GM10847 (cell line): Measurements from ENCODE around the gene FNDC10.

ENCODE experiments used
- POLR2A ChIP-seq: IDR thresholded peaks from 2 replicates; pipeline ENCODE4 v1.6.1; 2011; ENCODE audit not compliant: insufficient read length; ENCODE audit errors: extremely low read depth

The FNDC10 gene

GRCh38 chr1:1599935-1600860 is at the start of gene FNDC10:
Gene FNDC10 (minus strand): TSS chr1:1600135. CDS start chr1:1600015, 120 bp downstream.
- no peak for TF ChIP-seq POLR2A

DNA sequence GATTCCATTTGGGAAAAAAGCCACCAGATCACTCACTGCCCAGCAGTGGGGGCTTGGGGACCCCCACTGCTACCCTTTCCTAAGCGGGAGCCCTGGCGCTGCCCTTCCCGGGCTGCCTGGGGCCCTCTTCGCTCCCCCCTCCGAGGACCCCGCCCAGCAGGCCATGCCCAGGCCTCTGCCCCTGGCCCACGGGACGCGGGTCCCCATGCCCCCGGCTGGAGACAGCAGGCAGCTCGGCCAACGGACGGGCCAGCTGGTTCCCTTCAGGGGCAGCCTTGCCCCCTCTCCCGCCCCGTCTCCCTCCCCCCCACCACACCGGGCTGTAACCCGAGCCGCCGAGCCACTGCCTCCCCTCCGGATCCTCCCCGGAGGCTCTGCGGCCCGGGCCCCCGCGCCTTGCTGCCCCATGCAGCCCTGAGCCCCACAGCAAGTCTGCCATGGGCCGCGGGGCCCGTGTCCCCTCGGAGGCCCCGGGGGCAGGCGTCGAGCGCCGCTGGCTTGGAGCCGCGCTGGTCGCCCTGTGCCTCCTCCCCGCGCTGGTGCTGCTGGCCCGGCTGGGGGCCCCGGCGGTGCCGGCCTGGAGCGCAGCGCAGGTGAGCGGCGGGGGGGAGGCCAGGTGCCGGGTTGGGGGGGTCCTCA is 32.0 kb upstream of the FNDC10 start, which contains the start of gene MMP23B:
Gene MMP23B (plus strand): TSS at position 392 of the 639 bp plus-strand sequence. CDS start 46 bp downstream, at position 438.
- TF ChIP-seq POLR2A: no peak

GRCh38 chr1:1630965-1631781 is 31.2 kb upstream of the FNDC10 start:
- TF ChIP-seq POLR2A: no peak

GRCh38 chr1:1630191-1630964 is 30.4 kb upstream of the FNDC10 start:
- peak; percentile 30 for TF ChIP-seq POLR2A

DNA sequence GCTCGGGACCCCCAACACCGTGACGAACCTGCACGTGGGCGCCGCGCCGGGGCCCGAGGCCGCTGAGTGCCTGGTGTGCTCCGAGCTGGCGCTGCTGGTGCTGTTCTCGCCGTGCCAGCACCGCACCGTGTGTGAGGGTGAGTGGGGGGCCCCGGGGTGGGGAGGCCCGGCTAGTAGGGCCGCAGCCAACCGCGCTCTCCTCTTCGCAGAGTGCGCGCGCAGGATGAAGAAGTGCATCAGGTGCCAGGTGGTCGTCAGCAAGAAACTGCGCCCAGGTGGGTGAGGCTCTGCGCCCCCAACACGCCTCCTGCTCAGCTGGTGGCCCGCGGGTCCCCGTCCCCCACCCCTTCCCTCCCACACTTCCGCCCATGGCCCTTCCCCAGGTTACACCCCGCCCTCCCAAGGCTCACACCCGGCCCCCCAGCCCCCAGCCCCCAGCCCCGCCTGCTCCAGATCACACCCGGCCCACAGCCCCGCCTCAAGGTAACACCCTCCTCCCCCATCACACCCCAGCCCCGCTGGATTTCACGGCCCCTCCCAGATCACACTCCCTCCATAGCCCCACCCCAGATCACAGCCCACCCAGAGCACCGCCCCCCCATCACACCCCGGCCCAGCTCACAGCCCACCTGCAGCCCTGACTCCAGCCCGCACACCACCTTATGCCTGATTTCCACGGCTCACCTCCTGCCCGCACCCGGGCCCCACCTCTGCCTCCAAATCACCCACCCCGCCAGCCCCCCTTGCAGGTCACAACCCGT is 29.7 kb upstream of the FNDC10 start:
- no peak for TF ChIP-seq POLR2A

GRCh38 chr1:1628754-1629429 is 29.0 kb upstream of the FNDC10 start:
- no peak for TF ChIP-seq POLR2A

DNA sequence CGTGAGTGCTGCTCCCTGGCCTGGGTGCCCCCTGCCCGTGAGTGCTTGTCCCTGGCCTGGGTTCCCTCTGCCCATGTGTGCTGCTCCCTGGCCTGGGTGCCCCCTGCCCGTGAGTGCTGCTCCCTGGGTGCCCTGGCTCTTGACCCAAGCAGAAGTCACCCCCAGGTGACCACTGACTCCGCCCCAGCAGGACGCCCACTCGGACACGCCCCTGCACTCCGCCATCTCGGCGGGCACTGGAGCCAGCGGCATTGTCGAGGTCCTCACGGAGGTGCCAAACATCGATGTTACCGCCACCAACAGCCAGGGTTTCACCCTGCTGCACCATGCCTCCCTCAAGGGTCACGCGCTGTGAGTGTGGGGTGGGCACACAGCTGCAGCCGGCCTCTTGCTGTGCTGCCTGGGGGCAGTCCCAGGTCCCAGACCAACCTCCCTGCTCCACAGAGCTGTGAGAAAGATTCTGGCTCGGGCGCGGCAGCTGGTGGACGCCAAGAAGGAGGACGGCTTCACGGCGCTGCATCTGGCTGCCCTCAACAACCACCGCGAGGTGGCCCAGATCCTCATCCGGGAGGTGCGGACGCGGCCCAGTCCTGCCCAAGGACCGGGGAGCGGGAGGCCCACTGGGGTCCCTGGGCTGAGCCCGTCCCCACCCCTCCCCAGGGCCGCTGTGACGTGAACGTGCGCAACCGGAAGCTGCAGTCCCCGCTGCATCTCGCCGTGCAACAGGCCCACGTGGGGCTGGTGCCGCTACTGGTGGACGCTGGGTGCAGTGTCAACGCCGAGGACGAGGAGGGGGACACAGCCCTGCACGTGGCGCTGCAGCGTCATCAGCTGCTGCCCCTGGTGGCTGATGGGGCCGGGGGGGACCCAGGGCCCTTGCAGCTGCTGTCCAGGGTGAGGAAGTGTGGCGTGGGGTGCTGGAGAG is 28.2 kb upstream of the FNDC10 start:
- TF ChIP-seq POLR2A: no peak

DNA sequence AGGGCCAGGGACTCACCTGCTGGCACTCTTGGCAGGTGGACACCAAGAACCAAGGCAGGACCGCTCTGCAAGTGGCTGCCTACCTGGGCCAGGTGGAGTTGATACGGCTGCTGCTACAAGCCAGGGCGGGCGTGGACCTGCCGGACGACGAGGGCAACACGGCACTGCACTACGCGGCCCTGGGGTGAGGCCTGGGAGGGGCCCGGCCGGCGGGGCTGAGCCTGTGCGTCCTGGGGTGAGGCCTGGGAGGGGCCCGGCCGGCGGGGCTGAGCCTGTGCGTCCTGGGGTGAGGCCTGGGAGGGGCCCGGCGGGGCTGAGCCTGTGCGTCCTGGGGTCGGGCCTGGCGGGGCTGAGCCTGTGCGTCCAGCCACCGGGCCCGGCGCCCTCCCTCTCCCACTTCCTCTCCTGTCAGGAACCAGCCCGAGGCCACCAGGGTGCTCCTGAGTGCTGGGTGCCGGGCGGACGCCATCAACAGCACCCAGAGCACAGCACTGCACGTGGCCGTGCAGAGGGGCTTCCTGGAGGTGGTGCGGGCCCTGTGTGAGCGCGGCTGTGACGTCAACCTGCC is 27.4 kb upstream of the FNDC10 start:
- TF ChIP-seq POLR2A: no peak

GRCh38 chr1:1626207-1627141 is 26.5 kb upstream of the FNDC10 start:
- TF ChIP-seq POLR2A: no peak

DNA sequence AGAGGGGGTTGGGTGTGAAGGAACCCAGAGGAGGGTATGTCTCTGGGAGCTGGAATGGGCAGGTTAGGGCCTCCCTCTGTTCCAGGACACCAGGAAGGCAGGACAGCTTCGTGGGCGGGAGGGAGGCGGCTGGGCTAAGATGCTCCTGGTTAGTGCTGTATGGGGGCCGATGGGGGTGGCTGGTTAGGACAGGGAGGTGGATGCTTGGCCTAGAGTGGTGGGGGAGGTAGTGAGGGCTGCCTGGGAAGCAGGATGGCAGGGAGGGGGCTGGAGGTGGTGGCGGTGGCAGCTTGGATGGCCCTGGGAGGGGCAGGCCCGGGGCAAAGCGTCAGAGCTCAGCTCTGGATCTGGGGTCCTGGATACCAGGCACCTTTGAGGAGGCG is 25.9 kb upstream of the FNDC10 start:
- TF ChIP-seq POLR2A: no peak

DNA sequence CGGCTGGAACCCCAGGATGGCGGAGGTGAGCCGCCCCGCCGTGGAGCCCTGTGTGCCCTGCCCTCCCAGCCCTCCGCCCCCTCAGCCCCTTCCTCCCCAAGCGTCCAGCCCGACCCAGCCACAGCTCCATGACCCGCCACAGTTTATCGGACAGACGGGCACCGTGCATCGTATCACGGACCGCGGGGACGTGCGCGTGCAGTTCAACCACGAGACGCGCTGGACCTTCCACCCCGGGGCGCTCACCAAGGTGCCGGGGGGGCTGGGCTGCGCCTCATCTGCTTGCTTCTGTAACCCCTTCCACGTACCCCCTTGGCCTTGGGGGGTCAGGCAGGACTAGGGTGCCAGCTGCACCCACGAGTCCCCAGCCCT is 25.5 kb upstream of the FNDC10 start:
- TF ChIP-seq POLR2A: no peak
